NCI-H460 (cell line): ENCODE measurements around the gene FRMD1. TPM values are rescaled to one million over a fixed set of nuclear protein-coding genes. Genes with fewer than 3 reads are reported as not detected.

Experiments
- DNase-seq: peaks from one replicate; pipeline ENCODE4 v3.0.0-alpha.2; 2016; ENCODE audit warnings: low read depth; ENCODE audit errors: extremely low read depth
- total RNA-seq: library from RNA; depleted of rRNA; stranded (reverse); fragments of >200 nt; shearing (Covaris generic); gene quantifications from 2 replicates; pipeline ENCODE4 v1.2.3, GENCODE V29; 2014

Gene FRMD1
- total RNA-seq, 1 experiment from 2014 or later = not detected

GRCh38 chr6:168058691-168059551 is 20.1 kb downstream of the FRMD1 start:
- DNase-seq = no peak

- DNase-seq = no peak
Measured at GRCh38 chr6:168057836-168058235, 21.2 kb downstream of the FRMD1 start.

GRCh38 chr6:168056892-168057527 is 22.0 kb downstream of the FRMD1 start:
- DNase-seq = no peak

- no peak for DNase-seq
Measured at GRCh38 chr6:168055696-168056489, 23.1 kb downstream of the FRMD1 start.

GRCh38 chr6:168054765-168055560 is 24.0 kb downstream of the FRMD1 start:
- no peak for DNase-seq

GRCh38 chr6:168053957-168054471 is 25.0 kb downstream of the FRMD1 start:
- no peak for DNase-seq

GRCh38 chr6:168053086-168053956 is 25.7 kb downstream of the FRMD1 start:
- DNase-seq = no peak

GRCh38 chr6:168052291-168052891 is 26.6 kb downstream of the FRMD1 start:
- no peak for DNase-seq

GRCh38 chr6:168051648-168052047 is 27.4 kb downstream of the FRMD1 start:
- no peak for DNase-seq

- DNase-seq = no peak
Measured at GRCh38 chr6:168050881-168051586, 28.0 kb downstream of the FRMD1 start.

- DNase-seq = no peak
Measured at GRCh38 chr6:168050225-168050880, 28.7 kb downstream of the FRMD1 start.

GRCh38 chr6:168049706-168050224 is 29.2 kb downstream of the FRMD1 start:
- no peak for DNase-seq

- no peak for DNase-seq
Measured at GRCh38 chr6:168049277-168049676, 29.7 kb downstream of the FRMD1 start.

GRCh38 chr6:168048724-168049025 is 30.3 kb downstream of the FRMD1 start:
- DNase-seq = no peak

- DNase-seq = no peak
Measured at GRCh38 chr6:168047841-168048723, 30.9 kb downstream of the FRMD1 start.

- DNase-seq = no peak
Measured at GRCh38 chr6:168046696-168047095, 32.3 kb downstream of the FRMD1 start.
